HTR-8/SVneo (cell line): Measurements from ENCODE around the gene MAB21L1.

Experiments
- DNase-seq: peaks from one replicate; pipeline ENCODE4 v3.0.0; 2011; ENCODE audit warnings: low spot score, mixed read lengths; ENCODE audit not compliant: insufficient read length
- FAIRE-seq: peaks from 2 replicates; lab custom pipeline; 2011; peaks lifted over from hg19 to GRCh38; lab: Jason Lieb, UNC

The MAB21L1 gene

GRCh38 chr13:35455022-35455421 lies 21.5 kb downstream of the MAB21L1 start:
- FAIRE-seq = no peak
- DNase-seq = no peak

- FAIRE-seq = no peak
- DNase-seq = no peak
These were observed 26.7 kb downstream of the MAB21L1 start for GRCh38 chr13:35449821-35450220.

- no peak for DNase-seq
- FAIRE-seq = no peak
These were observed 28.0 kb downstream of the MAB21L1 start for GRCh38 chr13:35448465-35448864.
